GM19023 (cell line): ENCODE results near the gene SATB1.
"Not testable (repeated sequence)": the region's sequence is repeated elsewhere in the genome, so short reads cannot be mapped to it uniquely, and the experiment has no call there.

Source experiments
- ATAC-seq: cut with Tn5 transposase; IDR thresholded peaks from one replicate; pipeline ENCODE4 v1.9.1; 2021; ENCODE audit warnings: mild to moderate bottlenecking, moderate library complexity; ENCODE audit not compliant: unreplicated experiment

Gene SATB1

DNA sequence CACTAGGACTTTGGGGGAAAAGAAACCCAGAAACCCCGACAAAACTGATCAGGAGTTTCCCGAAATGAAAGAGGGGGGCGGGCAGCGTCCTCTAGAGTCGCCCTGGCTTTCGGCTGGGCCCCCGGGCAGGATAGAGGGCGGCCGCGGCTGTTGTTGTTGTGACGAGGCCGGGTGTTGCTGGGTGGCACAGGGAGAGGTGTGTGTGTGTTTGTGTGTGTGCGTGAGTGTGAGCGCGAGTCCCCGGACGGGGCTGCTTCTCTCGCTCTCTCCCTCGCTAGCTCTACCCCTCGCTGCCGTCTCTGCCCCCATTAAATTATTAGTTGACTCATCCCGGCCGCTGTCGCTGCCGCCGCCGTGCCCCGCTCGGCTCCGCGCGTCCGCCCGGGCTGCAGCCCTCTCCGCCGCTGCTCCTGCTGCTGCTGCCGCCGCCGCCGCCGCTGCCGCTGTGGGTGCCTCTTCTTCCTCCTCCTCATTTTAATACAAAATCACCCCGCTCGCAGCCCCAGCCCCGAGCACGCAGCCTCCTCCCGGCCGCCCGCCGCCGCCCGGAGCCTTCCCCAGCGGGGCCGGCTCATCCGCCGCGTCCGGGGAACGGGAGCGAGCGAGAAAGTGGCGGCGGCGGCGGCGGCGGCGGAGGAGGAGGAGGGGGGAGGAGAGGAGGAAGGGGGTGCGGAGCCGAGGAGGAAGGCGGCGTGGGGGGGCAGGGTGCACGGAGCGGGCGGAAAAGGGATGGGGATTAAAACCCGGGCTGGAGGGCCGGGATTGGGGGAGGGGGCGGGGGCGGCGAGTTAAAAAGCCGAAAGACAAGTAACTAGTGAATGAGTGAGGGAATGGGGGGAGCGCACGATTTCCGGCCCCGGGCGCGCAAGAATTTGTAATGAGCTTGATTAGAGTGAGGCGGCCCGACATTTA lies at the start of gene SATB1:
Gene SATB1, minus strand, starts transcription at position 611 of the 912 bp plus-strand sequence. CDS start 4,372 bp downstream, outside the sequence.
- peak; percentile 62 for ATAC-seq

DNA sequence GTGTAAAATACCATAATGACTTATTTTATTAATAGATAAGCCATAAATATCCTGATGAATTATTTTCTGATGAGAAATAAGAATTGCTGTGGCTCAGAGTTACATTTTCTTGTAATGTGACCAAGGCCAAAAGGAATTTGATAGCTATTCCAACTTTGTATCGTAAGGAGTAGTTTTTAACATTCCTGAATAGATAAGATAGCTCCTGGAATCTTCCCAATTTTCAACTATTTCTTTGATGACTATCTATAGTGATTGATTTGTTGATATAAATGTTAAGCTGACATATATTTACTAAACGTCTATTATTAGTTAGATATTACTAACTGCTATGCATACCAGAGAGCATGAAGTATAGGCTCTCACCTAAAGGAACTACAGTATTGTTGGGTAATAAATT lies 49.1 kb upstream of the SATB1 start:
- ATAC-seq: no peak

DNA sequence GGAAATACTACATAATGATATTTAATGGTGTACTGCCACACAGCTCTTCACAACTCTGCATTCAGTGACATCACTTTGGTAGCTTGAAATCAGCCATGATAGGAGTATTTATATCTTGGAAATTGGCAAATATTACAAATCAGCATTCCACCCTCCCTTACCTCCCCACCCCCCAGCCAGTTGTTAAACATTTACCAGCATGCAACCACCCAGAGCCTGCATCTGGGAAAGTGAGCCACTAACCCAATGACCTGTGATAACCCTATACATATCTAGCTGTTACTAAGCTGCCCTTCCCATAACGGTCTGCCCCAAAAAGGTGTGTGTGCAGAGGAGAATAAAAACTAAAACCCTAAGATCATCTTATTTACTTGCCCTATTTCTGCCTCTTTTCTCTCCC lies 44.6 kb upstream of the SATB1 start:
- ATAC-seq: no peak

DNA sequence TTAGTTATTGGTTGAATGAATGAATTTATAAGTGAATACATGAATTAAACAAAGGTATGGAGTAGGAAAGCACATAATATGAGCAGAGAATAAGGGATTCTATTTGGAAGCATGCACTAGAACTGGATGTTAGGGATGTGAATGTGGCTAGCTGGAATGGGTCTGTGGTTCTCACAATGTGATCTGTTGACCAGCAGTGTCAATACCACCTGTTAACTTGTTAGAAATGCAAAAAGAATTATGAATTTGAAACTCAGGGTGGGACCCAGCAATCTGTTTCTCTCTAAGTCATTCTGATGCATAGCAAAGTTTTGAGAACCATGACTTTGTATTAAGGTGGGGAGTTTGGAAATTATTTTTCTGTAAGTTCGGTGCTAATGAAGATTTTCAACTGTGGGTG lies 41.0 kb upstream of the SATB1 start:
- no peak for ATAC-seq

DNA sequence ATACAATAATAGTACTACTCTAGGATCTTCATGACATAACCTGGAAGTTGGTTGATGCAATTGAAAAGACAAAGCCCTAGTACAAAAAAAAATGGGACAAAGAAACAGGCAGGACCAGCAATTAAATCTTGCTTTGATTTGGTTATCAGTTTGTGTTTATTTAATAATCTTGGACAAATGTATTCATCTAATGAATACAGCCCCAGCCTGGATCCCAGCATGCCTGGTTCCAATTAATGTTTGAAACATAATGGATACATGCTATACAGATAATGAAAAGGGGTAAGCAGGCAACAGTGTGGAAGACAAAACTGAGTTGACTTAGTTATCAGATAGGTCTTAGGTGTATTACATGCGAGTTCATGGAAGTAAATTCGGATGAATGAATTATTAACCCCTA lies 29.6 kb upstream of the SATB1 start:
- ATAC-seq: no peak

DNA sequence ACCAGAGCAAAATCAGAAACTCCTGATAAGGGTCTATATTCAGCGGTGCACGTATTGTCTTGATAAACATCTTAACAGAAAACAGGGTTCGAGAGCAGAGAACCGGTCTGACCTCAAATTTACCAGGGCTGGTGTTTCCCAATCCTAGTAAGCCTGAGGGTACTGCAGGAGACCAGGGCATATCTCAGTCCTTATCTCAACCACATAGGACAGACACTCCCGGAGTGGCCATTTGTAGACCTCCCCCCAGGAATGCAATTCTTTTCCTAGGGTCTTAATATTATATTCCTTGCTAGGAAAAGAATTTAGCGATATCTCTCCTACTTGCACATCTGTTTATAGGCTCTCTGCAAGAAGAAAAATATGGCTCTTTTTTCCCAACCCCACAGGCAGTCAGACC lies 24.5 kb upstream of the SATB1 start:
- ATAC-seq: not testable (repeated sequence)

DNA sequence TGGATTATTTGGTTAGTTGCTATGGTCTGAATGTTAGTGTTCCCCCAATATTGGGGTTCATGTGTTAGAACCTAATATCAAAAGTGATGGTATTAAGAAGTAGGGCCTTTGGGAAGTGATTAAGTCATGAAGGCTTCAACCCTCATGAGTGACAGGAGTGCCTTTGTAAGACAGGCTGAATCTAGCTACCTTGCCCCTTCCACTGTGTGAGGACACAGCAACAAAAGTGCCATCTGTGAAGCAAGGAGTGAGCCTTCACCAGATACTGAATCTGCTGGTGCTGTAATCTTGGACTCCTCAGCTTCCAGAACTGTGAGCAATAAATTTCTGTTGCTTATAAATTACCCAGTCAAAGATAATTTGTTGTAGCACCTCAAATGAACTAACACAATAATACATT lies 22.6 kb upstream of the SATB1 start:
- no peak for ATAC-seq

DNA sequence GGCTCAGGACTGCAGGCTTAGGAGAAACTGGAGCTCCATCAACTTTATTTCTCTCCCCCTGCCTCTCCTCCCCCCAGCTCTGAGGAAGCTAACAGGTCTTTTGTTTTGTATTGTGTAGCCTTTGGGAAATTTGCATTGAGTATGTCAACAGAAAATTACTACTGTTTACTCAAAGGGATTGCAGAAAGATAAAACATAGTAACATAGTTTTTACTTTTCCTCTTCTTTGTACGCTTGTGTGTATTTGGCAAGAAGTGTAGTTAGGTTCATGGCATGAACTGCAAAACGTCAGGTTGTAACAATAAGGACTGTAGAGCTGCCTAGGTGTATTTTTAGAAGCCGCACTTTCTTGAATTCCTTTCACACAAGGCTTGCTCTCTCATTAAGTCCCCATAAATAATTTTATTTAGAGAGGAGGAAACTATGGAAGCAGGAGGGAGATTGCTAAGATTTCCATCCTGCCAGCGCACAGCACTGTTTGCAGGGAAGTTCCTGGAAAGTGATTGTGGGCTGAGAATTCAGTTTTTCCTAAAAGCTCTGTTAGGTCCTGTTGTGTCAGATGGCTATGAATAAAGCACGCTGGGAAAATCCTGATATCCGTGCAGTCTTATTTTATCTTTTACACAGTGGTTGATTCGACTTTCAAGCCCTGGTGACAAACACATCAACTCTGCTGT lies 21.1 kb upstream of the SATB1 start:
- ATAC-seq: no peak

DNA sequence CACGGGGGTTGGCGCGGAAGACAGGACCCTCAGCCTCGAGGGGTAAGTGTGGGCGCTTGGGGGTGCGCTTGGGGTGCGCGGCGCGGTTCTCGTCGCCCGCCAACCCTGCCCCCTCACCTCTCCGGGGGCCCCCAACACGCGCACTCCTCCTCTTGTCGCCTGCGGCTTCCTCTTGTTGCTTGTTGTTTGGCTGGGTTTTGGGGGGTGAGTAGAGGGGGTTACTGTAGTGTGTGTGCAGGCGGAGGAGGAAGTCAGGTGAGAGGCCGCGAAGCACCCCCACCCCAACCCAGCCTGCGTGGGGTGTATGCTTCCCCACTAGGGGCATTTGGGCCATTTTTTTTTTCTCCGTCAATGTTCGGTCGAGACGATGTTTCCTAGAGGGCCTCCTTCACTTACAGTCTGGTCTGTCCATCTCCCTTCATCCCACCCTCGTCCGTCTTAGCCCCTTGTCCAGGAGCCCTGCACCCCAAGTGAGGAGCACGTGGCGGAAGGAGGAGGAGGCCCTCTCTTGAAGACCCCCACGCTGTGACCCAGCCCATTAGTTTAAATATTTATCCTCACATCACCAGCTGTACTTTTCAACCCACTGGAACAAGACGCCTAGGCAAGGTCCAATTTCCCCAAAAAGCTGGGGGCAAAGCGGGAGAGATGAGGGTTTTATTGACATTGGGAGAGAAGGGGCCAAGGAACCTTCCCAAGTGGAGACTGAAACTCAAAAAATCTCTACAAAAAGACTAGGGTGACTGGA lies 20.4 kb upstream of the SATB1 start:
- peak; percentile 31 for ATAC-seq

DNA sequence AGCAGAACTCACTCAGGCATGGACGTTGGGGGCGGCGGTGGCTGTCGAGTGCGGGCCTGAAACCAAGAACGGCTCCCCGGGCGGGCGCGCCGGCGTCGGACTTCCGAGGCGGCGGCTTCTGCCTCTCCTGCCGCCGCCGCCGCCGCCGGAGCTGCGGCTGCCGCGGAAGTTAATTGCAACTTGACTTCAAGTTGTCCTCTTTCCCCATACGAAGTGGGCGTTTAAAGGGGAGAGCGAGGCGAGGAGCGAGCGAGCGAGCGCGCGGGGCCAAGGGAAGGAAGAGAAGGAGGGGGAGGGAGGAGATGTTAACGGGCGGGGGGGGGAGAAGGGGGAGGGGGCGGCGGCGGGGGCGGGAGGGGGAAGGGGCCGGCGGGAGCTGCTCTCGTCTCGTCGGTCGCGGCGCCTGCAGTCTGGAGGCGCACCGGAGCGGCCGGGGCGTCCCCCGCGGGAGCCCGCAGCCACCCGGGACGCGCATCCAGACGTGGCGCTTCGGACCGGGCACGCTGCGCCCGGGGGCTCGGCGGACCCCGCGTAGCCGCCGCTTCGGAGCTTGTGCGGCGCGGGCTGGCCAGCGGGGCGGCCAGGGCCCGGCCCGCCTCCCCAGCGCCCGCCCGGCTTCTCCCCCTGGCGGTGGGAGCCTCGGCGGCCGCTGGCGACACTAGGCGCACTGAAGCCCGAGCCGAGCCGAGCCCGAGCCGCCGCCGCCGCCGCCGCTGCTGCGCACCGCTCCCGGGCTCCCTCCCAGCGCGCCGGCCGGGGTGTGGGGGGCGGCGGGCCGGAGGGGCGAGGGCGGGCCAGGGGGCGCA lies 19.7 kb upstream of the SATB1 start:
- ATAC-seq: peak; percentile 89

DNA sequence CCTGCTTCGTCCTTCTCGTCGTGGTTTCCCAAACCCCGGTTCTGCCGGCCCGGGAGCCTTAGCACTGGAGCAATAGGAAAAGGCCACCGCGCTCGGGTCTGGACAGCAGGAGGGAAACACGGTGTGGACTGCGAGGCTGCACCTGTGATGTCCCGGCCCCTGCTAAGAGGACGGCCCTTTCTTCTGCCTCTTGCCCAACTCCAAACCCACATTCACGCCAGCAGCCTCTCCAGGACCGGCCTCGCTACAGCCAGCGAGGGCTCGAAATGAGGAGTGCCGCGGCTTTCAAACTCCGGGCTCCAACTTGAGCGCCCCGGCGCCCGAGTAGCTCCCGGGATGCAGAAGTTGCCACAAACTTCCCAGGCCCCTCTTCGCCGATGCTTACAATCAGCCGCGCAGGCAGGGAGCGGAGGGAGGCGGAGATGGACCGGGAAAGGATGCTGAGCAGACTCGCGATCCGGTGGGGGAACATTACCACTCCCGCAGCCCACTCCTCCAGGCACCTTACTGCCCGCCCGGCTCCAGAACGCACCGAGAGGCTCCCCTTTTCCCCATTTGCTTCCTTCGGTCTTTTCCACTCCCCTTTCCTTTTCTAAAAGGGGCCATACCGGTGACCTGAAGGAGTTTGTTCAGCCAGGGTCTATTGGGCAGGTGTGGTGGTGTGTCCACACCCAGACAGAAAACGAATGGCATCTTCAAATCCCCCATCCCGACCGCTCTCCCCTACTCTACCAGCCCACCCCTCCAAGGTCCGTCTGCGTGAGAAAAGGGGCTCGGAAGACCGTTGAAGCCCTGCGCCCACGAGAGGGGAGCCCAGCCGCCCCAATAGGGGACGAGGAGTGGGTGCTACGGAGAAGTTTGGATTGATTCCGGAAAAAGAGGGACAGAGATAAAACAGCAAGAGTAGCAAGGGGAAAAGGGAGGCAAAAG lies 18.8 kb upstream of the SATB1 start:
- ATAC-seq: peak; percentile 3

DNA sequence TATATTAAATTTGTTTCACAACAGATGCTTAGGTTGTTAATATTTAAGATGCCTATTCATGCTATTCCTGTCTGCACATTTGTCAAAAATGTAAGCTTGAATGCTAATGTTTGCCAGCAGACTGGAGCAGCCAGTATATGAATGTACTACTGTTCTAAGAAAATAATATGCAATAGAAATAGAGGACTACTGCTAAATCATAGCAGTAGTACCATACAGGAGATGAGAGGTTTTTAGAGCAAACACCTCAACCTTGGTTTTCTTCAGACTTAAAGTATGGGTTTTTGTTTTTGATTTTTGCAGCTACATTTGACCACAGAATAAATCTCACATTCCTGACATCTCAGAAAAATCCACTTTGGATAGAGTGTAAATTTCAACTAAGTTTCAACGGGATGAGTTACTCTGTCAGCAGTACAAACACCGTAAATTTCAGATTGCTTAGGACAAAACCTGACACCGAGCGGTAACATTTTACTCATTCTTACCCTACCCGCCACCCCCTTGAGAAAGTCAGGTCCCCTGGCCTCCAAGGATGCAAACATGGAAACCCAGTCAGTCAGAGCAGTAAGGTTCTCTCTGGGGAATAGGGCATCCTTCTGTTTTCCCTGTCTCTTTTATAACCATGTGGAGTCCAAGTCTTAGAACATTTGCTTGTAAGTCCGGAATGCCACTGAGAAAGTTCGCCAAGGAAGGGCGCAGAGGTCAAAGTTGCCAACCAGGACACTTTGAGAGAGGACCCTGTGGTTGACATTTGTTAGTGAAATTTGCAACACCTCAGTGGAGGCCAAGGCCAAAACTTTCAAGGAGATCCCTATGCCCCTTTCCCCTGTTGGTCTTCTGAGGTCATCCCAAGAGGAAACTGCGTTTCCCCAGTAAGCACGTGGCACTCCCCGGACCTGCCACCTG lies 17.9 kb upstream of the SATB1 start:
- ATAC-seq: no peak

DNA sequence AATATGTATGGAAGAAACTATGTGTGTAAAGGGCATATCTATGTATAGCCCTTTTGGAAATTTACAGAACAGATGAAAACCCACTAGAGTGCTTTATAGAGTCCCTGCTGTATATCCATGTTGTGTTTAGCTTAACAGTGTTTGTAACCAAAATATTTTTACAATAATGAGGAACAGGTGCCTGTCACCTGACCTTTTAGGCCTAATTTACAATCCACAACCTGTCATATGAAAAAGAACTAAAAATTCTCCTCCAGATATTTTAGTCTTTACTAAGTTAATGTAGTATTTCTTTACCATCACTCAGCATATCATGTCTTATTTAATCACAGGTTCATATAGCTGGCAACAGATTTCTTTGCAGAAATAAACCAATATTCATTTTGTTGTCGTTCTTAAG lies 16.4 kb upstream of the SATB1 start:
- ATAC-seq: no peak

DNA sequence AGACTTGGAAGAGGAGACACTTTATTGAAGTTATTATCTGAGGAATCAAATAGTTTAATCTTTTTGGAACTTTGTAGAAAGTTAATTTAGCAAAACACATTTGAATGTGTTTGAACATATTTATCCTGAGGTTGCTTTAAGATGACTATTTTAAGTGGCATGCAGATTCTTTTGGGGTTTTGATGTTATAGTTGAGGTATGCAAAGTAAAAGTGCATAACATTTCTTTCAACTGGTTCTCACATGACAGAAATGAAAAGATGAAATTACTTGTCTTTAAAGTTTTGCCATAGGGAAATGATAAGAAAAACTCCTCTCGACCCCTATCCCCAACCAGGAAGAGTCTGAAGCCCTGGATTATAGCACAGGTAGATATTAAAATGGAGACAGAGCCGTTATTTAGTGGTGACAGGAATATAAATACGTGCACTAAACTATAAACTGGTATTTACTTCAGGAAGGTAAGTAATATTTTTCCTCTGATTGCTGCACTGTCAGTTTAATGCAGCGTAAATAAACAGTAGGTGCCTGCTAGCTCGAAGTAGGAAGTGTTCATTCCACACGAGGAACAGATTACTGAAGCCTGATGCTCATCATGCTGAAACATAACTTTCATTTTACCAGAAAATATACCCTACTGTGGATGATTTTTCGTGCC lies 15.1 kb upstream of the SATB1 start:
- no peak for ATAC-seq

DNA sequence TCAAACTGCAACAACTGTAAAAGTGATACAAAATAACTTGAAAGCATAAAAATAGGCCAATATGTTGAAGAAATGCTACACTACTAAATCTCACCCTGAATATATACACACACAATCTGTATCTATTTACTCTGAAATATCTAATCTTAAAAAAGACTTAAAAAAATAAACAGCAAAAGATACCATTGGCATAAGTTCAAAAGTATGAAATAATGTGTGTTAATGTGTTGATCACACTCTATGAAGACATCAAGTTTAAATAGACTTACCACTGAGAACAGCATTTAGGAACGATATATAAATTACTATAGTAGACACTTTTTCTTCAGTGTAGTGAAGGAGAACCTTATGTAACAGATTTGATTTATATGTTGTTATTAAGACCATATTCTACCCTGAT lies 14.1 kb upstream of the SATB1 start:
- no peak for ATAC-seq

DNA sequence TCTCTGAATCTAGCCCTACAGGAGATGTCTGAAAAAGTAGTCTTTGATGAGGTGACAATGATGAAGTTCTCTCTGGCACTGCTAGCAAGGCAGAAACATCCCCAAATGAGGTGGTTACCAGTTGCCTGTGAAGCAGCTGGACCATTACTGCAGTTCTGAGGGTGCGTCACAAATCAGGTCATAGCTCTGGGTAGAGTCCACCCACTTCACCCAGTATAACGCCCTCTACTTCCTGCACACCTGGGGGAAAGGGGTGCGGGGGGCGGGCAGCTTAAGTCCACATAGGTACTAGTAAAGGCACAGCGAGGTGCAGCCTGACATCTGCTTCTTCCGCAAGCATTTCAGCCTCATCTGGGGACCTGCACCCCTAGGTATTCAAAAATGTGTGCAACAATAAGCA lies 13.4 kb upstream of the SATB1 start:
- ATAC-seq: no peak

DNA sequence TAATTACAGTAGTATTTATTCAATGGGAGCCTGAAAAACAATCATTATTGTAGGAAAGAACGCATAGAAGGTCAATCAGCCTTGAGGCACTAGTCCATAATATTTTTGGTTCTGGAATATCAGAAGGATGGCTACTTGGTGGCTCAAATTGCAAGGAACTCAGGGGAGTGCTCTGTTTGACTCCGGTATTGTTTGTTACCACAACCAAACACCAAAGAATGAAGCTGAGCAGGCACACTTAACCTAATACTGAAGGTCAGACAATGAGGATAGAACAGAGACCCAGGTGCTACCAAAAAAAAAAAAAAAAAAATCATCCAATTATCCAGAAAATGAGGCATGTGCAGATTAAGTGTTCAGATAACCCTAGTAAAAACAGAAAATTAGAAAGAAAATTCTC lies 11.1 kb upstream of the SATB1 start:
- ATAC-seq: no peak

DNA sequence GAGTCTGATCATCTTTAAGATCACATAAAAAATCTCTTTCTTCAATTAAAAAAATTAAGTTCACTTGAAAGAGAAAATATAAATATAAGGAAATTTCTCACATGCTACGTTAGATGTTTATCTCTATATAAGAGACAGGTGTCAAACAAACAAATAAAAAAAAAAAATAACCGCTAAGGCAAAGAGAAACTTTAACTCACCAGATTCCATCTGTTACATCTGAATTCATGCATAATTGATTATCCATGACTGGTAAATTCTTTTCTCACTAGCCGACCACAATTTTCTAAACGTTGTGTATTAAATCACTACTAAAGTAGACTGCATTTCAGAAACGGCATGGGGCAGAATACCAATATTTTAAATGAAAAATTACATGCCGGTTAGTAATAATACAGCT lies 9.6 kb upstream of the SATB1 start:
- no peak for ATAC-seq
